Endothelial cell of umbilical vein (primary cell): ENCODE data around the gene BPIFA3.

Source experiments
- CTCF ChIP-seq, 2 donors: IDR thresholded peaks; 1 replicate in 1 of 2; 2 replicates in 1 of 2; pipeline ENCODE4 v1.5.1; 2011; ENCODE audit warnings: low read length in 2 of 2, mild to moderate bottlenecking in 2 of 2, moderate library complexity in 2 of 2, control low read depth in 1 of 2, inconsistent platforms in 1 of 2, low read depth in 1 of 2; ENCODE audit not compliant: insufficient read depth in 1 of 2; ENCODE audit errors: extremely low read depth in 1 of 2
- EZH2 ChIP-seq: IDR thresholded peaks from 2 replicates; pipeline ENCODE4 v1.6.1; 2012; ENCODE audit warnings: borderline replicate concordance, low read depth, mild to moderate bottlenecking, moderate library complexity, low read length, inconsistent platforms; ENCODE audit not compliant: severe bottlenecking
- FOS ChIP-seq: IDR thresholded peaks from 2 replicates; pipeline ENCODE4 v1.6.1; 2011; ENCODE audit warnings: mild to moderate bottlenecking, low read length, moderate library complexity, borderline replicate concordance; ENCODE audit not compliant: insufficient read depth
- MAX ChIP-seq: IDR thresholded peaks from 2 replicates; pipeline ENCODE4 v1.6.1; 2011; ENCODE audit not compliant: insufficient read depth, insufficient read length
- POLR2A ChIP-seq: IDR thresholded peaks from 2 replicates; pipeline ENCODE4 v1.6.1; 2012; ENCODE audit warnings: low read depth, mild to moderate bottlenecking, control low read depth, low read length
- POLR2AphosphoS5 ChIP-seq: IDR thresholded peaks from 2 replicates; pipeline ENCODE4 v1.6.1; 2012; ENCODE audit warnings: low read depth, mild to moderate bottlenecking, control low read depth, low read length, moderate library complexity; ENCODE audit not compliant: insufficient read depth

GRCh38 chr20:33202451-33202850, 14.7 kb upstream of the BPIFA3 start:
- TF ChIP-seq CTCF (IDR thresholded peaks at IDR 0.05; ENCODE audit: extremely low read depth in 1 of 2, insufficient read depth in 1 of 2, low read depth in 1 of 2, low read length in 2 of 2) (no peak), EZH2 (no peak), POLR2A (no peak), MAX (no peak), POLR2AphosphoS5 (no peak), FOS (no peak)
